Stimulated activated CD4-positive, alpha-beta T cell treated with anti-CD3 and anti-CD28 coated beads, Interleukin-4, amount 100 ng/mL, for 24 hours (primary cell): ENCODE data around the gene CLTC.
"Not testable (repeated sequence)": the region's sequence is repeated elsewhere in the genome, so short reads cannot be mapped to it uniquely, and the experiment has no call there.

ENCODE experiments used
- DNase-seq: peaks from one replicate; pipeline ENCODE4 v3.0.0-alpha.2; 2020

CLTC gene

GRCh38 chr17:59634632-59635541 is 15.2 kb downstream of the CLTC start:
- DNase-seq, result no peak

- no peak for DNase-seq
Observed at GRCh38 chr17:59637611-59638310, 18.1 kb downstream of the CLTC start.

- no peak for DNase-seq
Observed at GRCh38 chr17:59638553-59638952, 18.9 kb downstream of the CLTC start.

GRCh38 chr17:59641799-59642484 is 22.2 kb downstream of the CLTC start:
- DNase-seq, result no peak

- DNase-seq, result no peak
Observed at GRCh38 chr17:59642565-59642964, 22.9 kb downstream of the CLTC start.

GRCh38 chr17:59643159-59644140 is 23.8 kb downstream of the CLTC start:
- no peak for DNase-seq

- DNase-seq, result no peak
Observed at GRCh38 chr17:59647288-59647687, 27.6 kb downstream of the CLTC start.

GRCh38 chr17:59649886-59650285 is 30.2 kb downstream of the CLTC start:
- DNase-seq, result no peak

- no peak for DNase-seq
Observed at GRCh38 chr17:59650642-59651041, 30.9 kb downstream of the CLTC start.

- no peak for DNase-seq
Observed at GRCh38 chr17:59651346-59651745, 31.7 kb downstream of the CLTC start.

GRCh38 chr17:59652119-59652518 is 32.4 kb downstream of the CLTC start:
- DNase-seq, result no peak

GRCh38 chr17:59656624-59657023 is 36.9 kb downstream of the CLTC start:
- DNase-seq, result not testable (repeated sequence)

GRCh38 chr17:59666235-59666634 is 46.5 kb downstream of the CLTC start:
- no peak for DNase-seq

GRCh38 chr17:59668816-59669215 is 49.1 kb downstream of the CLTC start:
- no peak for DNase-seq

- no peak for DNase-seq
Observed at GRCh38 chr17:59669411-59669810, 49.7 kb downstream of the CLTC start.

- DNase-seq, result no peak
Observed at GRCh38 chr17:59669944-59670343, 50.2 kb downstream of the CLTC start.

- DNase-seq, result no peak
Observed at GRCh38 chr17:59671386-59671785, 51.7 kb downstream of the CLTC start.

- DNase-seq, result no peak
Observed at GRCh38 chr17:59675231-59675630, 55.5 kb downstream of the CLTC start.

- no peak for DNase-seq
Observed at GRCh38 chr17:59676716-59677115, 57.0 kb downstream of the CLTC start.

- no peak for DNase-seq
Observed at GRCh38 chr17:59678918-59679317, 59.2 kb downstream of the CLTC start.

GRCh38 chr17:59680314-59680713 is 60.6 kb downstream of the CLTC start:
- DNase-seq, result no peak

- no peak for DNase-seq
Observed at GRCh38 chr17:59683283-59683682, 63.6 kb downstream of the CLTC start.
